ENCODE data around the gene FOXP1. TPM values are rescaled to one million over a fixed set of nuclear protein-coding genes. Genes with fewer than 3 reads are reported as not detected.

The FOXP1 gene
- total RNA-seq, 1 donor, result 195 TPM

GRCh38 chr3:70919661-70920060 is 663.9 kb downstream of the FOXP1 start:
- TF ChIP-seq CTCF (IDR thresholded peaks at IDR 0.05; ENCODE audit: extremely low read depth, low read depth, low read length), result no peak
- Histone ChIP-seq H3K79me2 (ENCODE audit: insufficient read depth, low read length) (no peaks in the 10 kb centered on the region), H3K27me3 (ENCODE audit: insufficient read depth, low read length) (no peaks in the 10 kb centered on the region), H3K27ac (ENCODE audit: low read depth, low read length) (peak overlapping the region; percentile 77), H3K36me3 (ENCODE audit: insufficient read depth, low read length) (no peaks in the 10 kb centered on the region), H3K4me3 (ENCODE audit: insufficient read depth, low read length) (no peak overlapping the region), H4K20me1 (ENCODE audit: insufficient read depth, low read length) (no peaks in the 10 kb centered on the region), H3K9me3 (ENCODE audit: low read depth, low read length) (no peaks in the 10 kb centered on the region), H3K4me1 (ENCODE audit: insufficient read depth, low read length) (peaks cover 11% of the 10 kb centered on the region), H2AFZ (ENCODE audit: low read length) (peak overlapping the region; percentile 83), H3K4me2 (ENCODE audit: insufficient read depth, low read length) (peak overlapping the region; percentile 53)
- no peak for DNase-seq (ENCODE audit: insufficient read length, low spot score, missing footprints)

GRCh38 chr3:70919091-70919490 is 664.4 kb downstream of the FOXP1 start:
- Histone ChIP-seq H3K9me3 (ENCODE audit: low read depth, low read length) (no peaks in the 10 kb centered on the region), H3K79me2 (ENCODE audit: insufficient read depth, low read length) (no peaks in the 10 kb centered on the region), H4K20me1 (ENCODE audit: insufficient read depth, low read length) (no peaks in the 10 kb centered on the region), H3K36me3 (ENCODE audit: insufficient read depth, low read length) (no peaks in the 10 kb centered on the region), H3K27me3 (ENCODE audit: insufficient read depth, low read length) (no peaks in the 10 kb centered on the region), H3K27ac (ENCODE audit: low read depth, low read length) (peak overlapping the region; percentile 77), H2AFZ (ENCODE audit: low read length) (peak overlapping the region; percentile 83), H3K4me1 (ENCODE audit: insufficient read depth, low read length) (peaks cover 11% of the 10 kb centered on the region), H3K4me3 (ENCODE audit: insufficient read depth, low read length) (no peak overlapping the region), H3K4me2 (ENCODE audit: insufficient read depth, low read length) (peak overlapping the region; percentile 53)
- DNase-seq (ENCODE audit: insufficient read length, low spot score, missing footprints), result no peak
- no peak for TF ChIP-seq CTCF (IDR thresholded peaks at IDR 0.05; ENCODE audit: extremely low read depth, low read depth, low read length)

GRCh38 chr3:70916375-70917055 is 667.0 kb downstream of the FOXP1 start:
- TF ChIP-seq CTCF (IDR thresholded peaks at IDR 0.05; ENCODE audit: extremely low read depth, low read depth, low read length), result no peak
- H3K4me3 ChIP-seq (ENCODE audit: insufficient read depth, low read length), result no peak overlapping the region
- peak; percentile 21 for DNase-seq (ENCODE audit: insufficient read length, low spot score, missing footprints)
- H3K4me2 ChIP-seq (ENCODE audit: insufficient read depth, low read length), result no peak overlapping the region
- no peak overlapping the region for H3K27ac ChIP-seq (ENCODE audit: low read depth, low read length)
- H3K79me2 ChIP-seq (ENCODE audit: insufficient read depth, low read length), result no peaks in the 10 kb centered on the region
- no peak overlapping the region for H2AFZ ChIP-seq (ENCODE audit: low read length)
- H4K20me1 ChIP-seq (ENCODE audit: insufficient read depth, low read length), result no peaks in the 10 kb centered on the region
- no peaks in the 10 kb centered on the region for H3K36me3 ChIP-seq (ENCODE audit: insufficient read depth, low read length)
- H3K9me3 ChIP-seq (ENCODE audit: low read depth, low read length), result no peaks in the 10 kb centered on the region
- H3K27me3 ChIP-seq (ENCODE audit: insufficient read depth, low read length), result no peaks in the 10 kb centered on the region
- H3K4me1 ChIP-seq (ENCODE audit: insufficient read depth, low read length), result peaks cover 11% of the 10 kb centered on the region

- Histone ChIP-seq H3K9me3 (ENCODE audit: low read depth, low read length) (no peaks in the 10 kb centered on the region), H3K79me2 (ENCODE audit: insufficient read depth, low read length) (no peaks in the 10 kb centered on the region), H3K4me2 (ENCODE audit: insufficient read depth, low read length) (no peak overlapping the region), H3K27ac (ENCODE audit: low read depth, low read length) (no peak overlapping the region), H3K36me3 (ENCODE audit: insufficient read depth, low read length) (no peaks in the 10 kb centered on the region), H3K27me3 (ENCODE audit: insufficient read depth, low read length) (no peaks in the 10 kb centered on the region), H2AFZ (ENCODE audit: low read length) (no peak overlapping the region), H4K20me1 (ENCODE audit: insufficient read depth, low read length) (no peaks in the 10 kb centered on the region), H3K4me3 (ENCODE audit: insufficient read depth, low read length) (no peak overlapping the region), H3K4me1 (ENCODE audit: insufficient read depth, low read length) (peaks cover 9% of the 10 kb centered on the region)
- no peak for TF ChIP-seq CTCF (IDR thresholded peaks at IDR 0.05; ENCODE audit: extremely low read depth, low read depth, low read length)
- no peak for DNase-seq (ENCODE audit: insufficient read length, low spot score, missing footprints)
Measured at GRCh38 chr3:70914862-70915261, 668.7 kb downstream of the FOXP1 start.
